ENCODE data around the gene KCTD6. TPM values are rescaled to one million over a fixed set of nuclear protein-coding genes. Genes with fewer than 3 reads are reported as not detected.

Gene KCTD6
- polyA plus RNA-seq, 1 experiment: 13.7 TPM

- CTCF ChIA-PET: no interaction called here
- no peak for DNase-seq (ENCODE audit: low read depth, low spot score)
- Histone ChIP-seq H3K4me3 (ENCODE audit: low read depth, low read length) (no peak overlapping the region), H3K27me3 (ENCODE audit: control insufficient read depth, insufficient read depth, low read length) (no peaks in the 10 kb centered on the region), H3K9me3 (ENCODE audit: control insufficient read depth, insufficient read depth, low read length) (no peaks in the 10 kb centered on the region), H3K27ac (ENCODE audit: low read depth, low read length) (no peak overlapping the region)
- no peak for TF ChIP-seq CTCF (IDR thresholded peaks at IDR 0.05; ENCODE audit: low read depth, low read length)
- POLR2A ChIA-PET: no interaction called here
These were observed 22.5 kb downstream of the KCTD6 start for GRCh38 chr3:58514405-58514804.

GRCh38 chr3:58518291-58518789 is 26.4 kb downstream of the KCTD6 start:
- DNase-seq (ENCODE audit: low read depth, low spot score): no peak
- Histone ChIP-seq H3K9me3 (ENCODE audit: control insufficient read depth, insufficient read depth, low read length) (no peaks in the 10 kb centered on the region), H3K27ac (ENCODE audit: low read depth, low read length) (no peak overlapping the region), H3K27me3 (ENCODE audit: control insufficient read depth, insufficient read depth, low read length) (no peaks in the 10 kb centered on the region), H3K4me3 (ENCODE audit: low read depth, low read length) (no peak overlapping the region)
- no peak for TF ChIP-seq CTCF (IDR thresholded peaks at IDR 0.05; ENCODE audit: low read depth, low read length)
- POLR2A ChIA-PET: no interaction called here
- CTCF ChIA-PET: interaction anchor here (0.6 to 1.2 kb wide), 3 partner anchors 14 to 28 kb away, joined by 3 to 5 read pairs (median 5); no protein-coding TSS in a partner anchor

- DNase-seq (ENCODE audit: low read depth, low spot score): no peak
- H3K9me3 ChIP-seq (ENCODE audit: control insufficient read depth, insufficient read depth, low read length): no peaks in the 10 kb centered on the region
- no peak for TF ChIP-seq CTCF (IDR thresholded peaks at IDR 0.05; ENCODE audit: low read depth, low read length)
- H3K27ac ChIP-seq (ENCODE audit: low read depth, low read length): no peak overlapping the region
- H3K4me3 ChIP-seq (ENCODE audit: low read depth, low read length): no peak overlapping the region
- no peaks in the 10 kb centered on the region for H3K27me3 ChIP-seq (ENCODE audit: control insufficient read depth, insufficient read depth, low read length)
- CTCF ChIA-PET: interaction anchor here (0.6 to 0.8 kb wide), 2 partner anchors 15 to 16 kb away, joined by 3 read pairs; no protein-coding TSS in a partner anchor
- POLR2A ChIA-PET: no interaction called here
These were observed 27.9 kb downstream of the KCTD6 start for GRCh38 chr3:58519668-58520402.

GRCh38 chr3:58520403-58521335 is 28.8 kb downstream of the KCTD6 start:
- Histone ChIP-seq H3K27me3 (ENCODE audit: control insufficient read depth, insufficient read depth, low read length) (no peaks in the 10 kb centered on the region), H3K4me3 (ENCODE audit: low read depth, low read length) (no peak overlapping the region), H3K27ac (ENCODE audit: low read depth, low read length) (no peak overlapping the region), H3K9me3 (ENCODE audit: control insufficient read depth, insufficient read depth, low read length) (no peaks in the 10 kb centered on the region)
- TF ChIP-seq CTCF (IDR thresholded peaks at IDR 0.05; ENCODE audit: low read depth, low read length): no peak
- ChIA-PET POLR2A (no interaction called here), CTCF (no interaction called here)
- no peak for DNase-seq (ENCODE audit: low read depth, low spot score)

- TF ChIP-seq CTCF (IDR thresholded peaks at IDR 0.05; ENCODE audit: low read depth, low read length): no peak
- Histone ChIP-seq H3K27me3 (ENCODE audit: control insufficient read depth, insufficient read depth, low read length) (no peaks in the 10 kb centered on the region), H3K27ac (ENCODE audit: low read depth, low read length) (no peak overlapping the region), H3K4me3 (ENCODE audit: low read depth, low read length) (no peak overlapping the region), H3K9me3 (ENCODE audit: control insufficient read depth, insufficient read depth, low read length) (no peaks in the 10 kb centered on the region)
- no peak for DNase-seq (ENCODE audit: low read depth, low spot score)
- CTCF ChIA-PET: no interaction called here
- POLR2A ChIA-PET: no interaction called here
These were observed 29.4 kb downstream of the KCTD6 start for GRCh38 chr3:58521336-58521670.
